Activated T-cell treated with anti-CD3 and anti-CD28 coated beads, Interleukin-2, amount 50 U/mL, for 4 hours (primary cell): ENCODE results near the gene SNX2. TPM values are rescaled to one million over a fixed set of nuclear protein-coding genes. Genes with fewer than 3 reads are reported as not detected.
"Not testable (repeated sequence)": the region's sequence is repeated elsewhere in the genome, so short reads cannot be mapped to it uniquely, and the experiment has no call there.

Experiments used
- ATAC-seq, 2 donors: fragments of 200-7000 bp; cut with Tn5 transposase; one replicate each; pipeline ENCODE4 v1.10.0; 2021
- DNase-seq: peaks from one replicate; pipeline ENCODE4 v3.0.0-alpha.2; 2020
- H3K27me3 Mint-ChIP-seq: one replicate; pipeline ENCODE4 v1.8.0; 2021; ENCODE audit warnings: low read depth, mixed read lengths
- H3K36me3 Mint-ChIP-seq: one replicate; pipeline ENCODE4 v1.8.0; 2022; ENCODE audit warnings: mixed read lengths; ENCODE audit not compliant: insufficient read depth
- H3K4me1 Mint-ChIP-seq: one replicate; pipeline ENCODE4 v1.8.0; 2021; ENCODE audit warnings: low read depth, mixed read lengths
- H3K4me3 Mint-ChIP-seq: one replicate; pipeline ENCODE4 v1.8.0; 2021; ENCODE audit warnings: mild to moderate bottlenecking, moderate library complexity, mixed read lengths
- H3K9me3 Mint-ChIP-seq: one replicate; pipeline ENCODE4 v1.8.0; 2021; ENCODE audit warnings: mixed read lengths
- total RNA-seq, 3 donors: library from RNA; stranded (reverse); gene quantifications; one replicate each; pipeline ENCODE4 v1.2.1, GENCODE V29; 2021

SNX2 gene
- total RNA-seq, 3 donors from 2014 or later, result 34.2 to 35.7 (median 35.6) TPM

GRCh38 chr5:122757285-122757684 lies 17.6 kb upstream of the SNX2 start:
- no peak overlapping the region for H3K4me3 Mint-ChIP-seq
- DNase-seq, result no peak
- no peak for ATAC-seq
- H3K27me3 Mint-ChIP-seq, result no peaks in the 10 kb centered on the region
- H3K9me3 Mint-ChIP-seq, result no peaks in the 10 kb centered on the region
- peaks cover 2% of the 10 kb centered on the region for H3K4me1 Mint-ChIP-seq
- no peaks in the 10 kb centered on the region for H3K36me3 Mint-ChIP-seq

- no peaks in the 10 kb centered on the region for H3K27me3 Mint-ChIP-seq
Observed at GRCh38 chr5:122759241-122760070, 15.4 kb upstream of the SNX2 start.

DNA sequence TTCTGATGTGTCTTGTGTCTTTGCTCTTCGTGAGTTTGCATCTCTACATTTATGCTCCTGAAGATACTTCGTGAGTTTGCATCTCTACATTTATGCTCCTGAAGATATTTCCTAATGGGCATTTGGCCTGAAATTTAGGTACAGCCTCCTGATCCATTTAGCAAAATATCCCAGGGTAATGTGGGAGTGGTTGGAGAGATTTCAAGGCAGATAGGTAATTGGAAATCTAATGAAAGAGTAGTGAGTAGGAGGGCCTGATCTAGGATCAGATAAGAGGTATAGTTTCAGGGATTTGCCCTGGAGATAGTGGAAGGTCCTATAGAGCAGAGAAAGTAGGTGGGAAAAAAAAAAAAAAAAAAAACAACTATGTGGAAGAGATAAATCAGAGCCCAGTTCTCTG lies 14.6 kb upstream of the SNX2 start:
- Mint-ChIP-seq H3K4me1 (peaks cover 2% of the 10 kb centered on the region), H3K9me3 (no peaks in the 10 kb centered on the region)
- no peak for ATAC-seq

More at GRCh38 chr5:122759241-122760070, 15.4 kb upstream of the SNX2 start:
- Mint-ChIP-seq H3K4me1 (peaks cover 2% of the 10 kb centered on the region), H3K36me3 (no peaks in the 10 kb centered on the region), H3K4me3 (no peak overlapping the region), H3K9me3 (no peaks in the 10 kb centered on the region)
- DNase-seq (no peak), ATAC-seq (no peak)

GRCh38 chr5:122761115-122761514 lies 13.8 kb upstream of the SNX2 start:
- Mint-ChIP-seq H3K4me1 (no peaks in the 10 kb centered on the region), H3K27me3 (no peaks in the 10 kb centered on the region), H3K36me3 (no peaks in the 10 kb centered on the region), H3K4me3 (no peak overlapping the region), H3K9me3 (no peaks in the 10 kb centered on the region)
- ATAC-seq (no peak), DNase-seq (no peak)

More for the DNA sequence above, 14.6 kb upstream of the SNX2 start:
- Mint-ChIP-seq H3K27me3 (no peaks in the 10 kb centered on the region), H3K4me3 (no peak overlapping the region), H3K36me3 (no peaks in the 10 kb centered on the region)
- DNase-seq, result no peak

GRCh38 chr5:122761896-122762295 lies 13.0 kb upstream of the SNX2 start:
- not testable (repeated sequence) for DNase-seq, H3K4me1 Mint-ChIP-seq, H3K4me3 Mint-ChIP-seq, ATAC-seq, H3K9me3 Mint-ChIP-seq, H3K27me3 Mint-ChIP-seq, H3K36me3 Mint-ChIP-seq

GRCh38 chr5:122766130-122766529 lies 8.8 kb upstream of the SNX2 start:
- ATAC-seq (no peak), DNase-seq (no peak)
- Mint-ChIP-seq H3K4me1 (no peaks in the 10 kb centered on the region), H3K36me3 (no peaks in the 10 kb centered on the region), H3K9me3 (no peaks in the 10 kb centered on the region), H3K27me3 (peaks cover 7% of the 10 kb centered on the region), H3K4me3 (no peak overlapping the region)

DNA sequence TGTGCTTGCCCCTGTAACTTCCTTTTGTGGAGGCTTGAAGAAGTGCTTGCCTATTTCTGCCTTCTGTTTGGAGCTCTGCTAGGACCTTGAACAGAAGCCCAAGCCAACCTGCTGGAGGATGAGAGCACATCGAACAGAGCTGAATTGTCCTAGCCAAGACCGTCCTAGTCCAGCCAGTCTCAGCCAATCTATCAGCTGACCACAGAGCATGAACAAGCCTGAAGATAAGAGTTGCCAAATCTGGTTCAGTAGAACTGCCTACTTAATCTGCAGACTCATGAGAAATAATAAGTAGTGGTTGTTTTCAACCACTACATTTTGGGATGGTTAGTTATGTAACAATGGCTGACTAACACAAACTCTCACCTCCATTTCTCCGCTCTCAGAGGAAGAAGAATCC lies 4.4 kb upstream of the SNX2 start:
- peaks cover 6% of the 10 kb centered on the region for H3K4me1 Mint-ChIP-seq
- no peak overlapping the region for H3K4me3 Mint-ChIP-seq
- H3K9me3 Mint-ChIP-seq, result no peaks in the 10 kb centered on the region
- no peaks in the 10 kb centered on the region for H3K36me3 Mint-ChIP-seq
- ATAC-seq, result no peak
- no peak for DNase-seq
- peaks cover 7% of the 10 kb centered on the region for H3K27me3 Mint-ChIP-seq

- no peak overlapping the region for H3K4me3 Mint-ChIP-seq
- H3K9me3 Mint-ChIP-seq, result no peaks in the 10 kb centered on the region
- peaks cover 7% of the 10 kb centered on the region for H3K27me3 Mint-ChIP-seq
- H3K36me3 Mint-ChIP-seq, result no peaks in the 10 kb centered on the region
- H3K4me1 Mint-ChIP-seq, result peaks cover 22% of the 10 kb centered on the region
- no peak for DNase-seq
- no peak for ATAC-seq
Observed at GRCh38 chr5:122772446-122772845, 2.4 kb upstream of the SNX2 start.

- peaks cover 7% of the 10 kb centered on the region for H3K27me3 Mint-ChIP-seq
- H3K9me3 Mint-ChIP-seq, result no peaks in the 10 kb centered on the region
- no peak for ATAC-seq
- H3K36me3 Mint-ChIP-seq, result peaks cover 4% of the 10 kb centered on the region
- H3K4me1 Mint-ChIP-seq, result peaks cover 31% of the 10 kb centered on the region
- DNase-seq, result no peak
- peak overlapping the region; percentile 52 for H3K4me3 Mint-ChIP-seq
Observed at GRCh38 chr5:122773619-122774018, 1.3 kb upstream of the SNX2 start.

GRCh38 chr5:122774519-122774860 lies 390 bp upstream of the SNX2 start:
- DNase-seq, result no peak
- H3K4me3 Mint-ChIP-seq, result peak overlapping the region; percentile 95
- H3K27me3 Mint-ChIP-seq, result peaks cover 7% of the 10 kb centered on the region
- peak; percentile 9 to 15 for ATAC-seq
- peaks cover 39% of the 10 kb centered on the region for H3K4me1 Mint-ChIP-seq
- H3K9me3 Mint-ChIP-seq, result no peaks in the 10 kb centered on the region
- H3K36me3 Mint-ChIP-seq, result peaks cover 4% of the 10 kb centered on the region

DNA sequence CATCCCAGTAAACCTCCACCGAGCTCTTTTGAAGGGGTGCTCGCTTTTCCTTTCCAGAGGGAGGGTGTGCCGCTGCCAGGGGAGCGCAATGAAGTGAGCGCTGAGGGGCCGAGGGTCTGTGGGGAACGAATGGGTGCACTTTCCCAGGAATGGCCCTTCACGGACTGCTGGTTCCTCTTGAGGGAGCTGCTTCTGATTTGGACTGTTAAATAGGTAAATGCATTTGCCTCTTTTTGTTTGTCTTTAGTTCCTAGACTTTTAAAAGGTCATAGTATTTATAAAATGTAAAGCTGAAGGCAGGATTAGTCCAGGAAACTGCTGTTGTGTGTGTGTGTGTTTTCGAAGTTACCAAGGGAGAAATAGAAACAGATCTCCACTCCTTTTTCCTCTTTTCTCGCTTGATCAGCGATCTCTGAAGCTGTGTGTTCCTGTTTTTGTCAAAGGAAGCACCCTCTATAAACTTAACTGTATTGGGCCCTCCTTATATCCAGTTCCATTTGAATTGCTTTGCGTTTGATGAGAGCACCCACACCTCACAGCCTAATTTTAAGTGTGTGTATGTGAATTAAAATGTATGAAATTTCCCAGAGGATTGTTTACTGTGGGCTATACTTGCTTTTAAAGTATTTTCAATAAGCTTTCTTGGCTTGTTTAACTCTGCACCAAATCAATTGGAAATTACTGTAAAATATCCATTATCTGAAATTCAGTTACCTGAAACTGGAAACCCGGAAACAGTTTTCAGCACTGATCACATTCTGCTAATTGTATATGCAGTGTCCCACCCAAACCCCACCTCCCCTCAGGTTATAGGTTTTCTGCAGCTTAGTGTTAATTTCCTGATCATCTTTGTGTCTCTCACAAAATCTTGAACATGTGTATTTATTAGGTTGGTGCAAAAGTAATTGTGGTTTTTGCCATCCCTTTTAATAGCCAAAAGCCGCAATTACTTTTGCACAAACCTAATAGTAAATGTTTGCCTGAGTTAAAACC lies 966 bp downstream of the SNX2 start:
- Mint-ChIP-seq H3K27me3 (no peaks in the 10 kb centered on the region), H3K36me3 (peaks cover 8% of the 10 kb centered on the region), H3K9me3 (no peaks in the 10 kb centered on the region), H3K4me1 (peaks cover 48% of the 10 kb centered on the region), H3K4me3 (peak overlapping the region; percentile 95)
- DNase-seq (no peak), ATAC-seq (peak in 1 of 2 donors; percentile 0)

DNA sequence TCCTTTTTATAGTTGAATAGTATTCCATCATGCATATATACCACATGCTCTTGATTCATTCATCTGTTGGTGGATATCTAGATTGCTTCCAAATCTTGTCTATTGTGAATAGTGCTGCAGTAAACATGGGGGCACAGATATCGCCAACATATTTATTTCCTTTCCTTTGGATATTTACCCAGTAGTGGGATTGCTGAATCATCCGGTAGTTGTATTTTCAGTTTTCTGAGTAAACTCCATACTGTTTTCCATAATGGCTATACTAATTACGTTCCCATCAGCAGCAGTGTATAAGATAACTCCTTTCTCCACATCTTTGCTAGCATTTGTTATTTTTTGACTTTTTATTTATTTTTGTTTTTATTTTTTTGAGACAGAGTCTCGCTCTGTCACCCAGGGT lies 3.3 kb downstream of the SNX2 start:
- ATAC-seq (no peak), DNase-seq (no peak)
- Mint-ChIP-seq H3K9me3 (no peaks in the 10 kb centered on the region), H3K27me3 (no peaks in the 10 kb centered on the region), H3K36me3 (peaks cover 11% of the 10 kb centered on the region), H3K4me3 (no peak overlapping the region), H3K4me1 (peaks cover 53% of the 10 kb centered on the region)

- Mint-ChIP-seq H3K9me3 (no peaks in the 10 kb centered on the region), H3K4me1 (peaks cover 56% of the 10 kb centered on the region), H3K36me3 (peaks cover 11% of the 10 kb centered on the region)
Observed at GRCh38 chr5:122779451-122779850, 4.6 kb downstream of the SNX2 start.

DNA sequence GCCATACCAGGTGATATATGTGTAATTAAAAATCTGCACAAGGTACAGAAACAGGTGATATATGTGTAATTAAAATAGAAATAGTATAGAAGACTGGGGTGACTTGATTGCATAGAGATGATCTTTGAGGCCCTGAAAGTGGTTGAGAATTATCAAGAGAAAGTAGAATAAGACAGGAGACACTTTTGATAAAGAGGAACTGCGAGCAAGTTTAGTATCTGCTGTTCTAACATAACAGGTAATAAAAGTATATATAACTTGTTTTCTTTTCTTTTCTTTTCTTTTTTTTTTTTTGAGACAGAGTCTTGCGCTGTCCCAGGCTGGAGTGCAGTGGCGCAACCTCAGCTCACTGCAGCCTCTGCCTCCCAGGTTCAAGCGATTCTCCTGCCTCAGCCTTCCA lies 5.4 kb downstream of the SNX2 start:
- H3K36me3 Mint-ChIP-seq, result peaks cover 13% of the 10 kb centered on the region
- DNase-seq (no peak), ATAC-seq (no peak)
- H3K9me3 Mint-ChIP-seq, result peaks cover 6% of the 10 kb centered on the region
- H3K4me3 Mint-ChIP-seq, result no peak overlapping the region
- H3K27me3 Mint-ChIP-seq, result no peaks in the 10 kb centered on the region
- peaks cover 58% of the 10 kb centered on the region for H3K4me1 Mint-ChIP-seq

More at GRCh38 chr5:122779451-122779850, 4.6 kb downstream of the SNX2 start:
- DNase-seq (no peak), ATAC-seq (no peak)
- Mint-ChIP-seq H3K4me3 (no peak overlapping the region), H3K27me3 (no peaks in the 10 kb centered on the region)
